Caco-2 (cell line): ENCODE data around the gene ZNF747. TPM values are rescaled to one million over a fixed set of nuclear protein-coding genes. Genes with fewer than 3 reads are reported as not detected.

Experiments
- BruUV-seq: library from RNA; stranded (reverse); fragments of 400-500 nt; replicated peaks from 2 replicates; lab custom pipeline; 2021; lab: Mats Ljungman, UMichigan
- CTCF ChIA-PET: fragments of 300-600 bp; sonication (Branson Sonifier 250); formaldehyde crosslinking; loops from one replicate; lab custom pipeline; 2022; ENCODE audit warnings: antibody characterized with exemption; lab: Charles Lee
- POLR2A ChIA-PET: fragments of 300-600 bp; sonication (Branson Sonifier 250); formaldehyde crosslinking; loops from one replicate; lab custom pipeline; 2022; ENCODE audit warnings: antibody characterized with exemption; lab: Charles Lee
- DNase-seq, 2 experiments: peaks; one replicate each; pipeline versions ENCODE4 v3.0.0 to v3.0.0-alpha.2; 2020 to 2022
- H3K27me3 ChIP-seq: replicated peaks from 2 replicates; pipeline ENCODE4 v1.6.0; 2011; ENCODE audit warnings: low read length; ENCODE audit not compliant: control insufficient read depth, insufficient read depth
- H3K36me3 ChIP-seq: 2 replicates; pipeline ENCODE4 v1.5.1; 2011; ENCODE audit warnings: low read length; ENCODE audit not compliant: control insufficient read depth, insufficient read depth
- H3K4me1 ChIP-seq: fragments of 250-450 bp; sonication (Bioruptor Pico); 2 replicates; pipeline ENCODE4 v1.5.1; 2020; ENCODE audit warnings: mild to moderate bottlenecking
- H3K4me3 ChIP-seq: 2 replicates; pipeline ENCODE4 v1.5.1; 2011; ENCODE audit warnings: low read depth, mild to moderate bottlenecking, control low read depth, low read length
- H3K9me3 ChIP-seq: fragments of 250-450 bp; sonication (Bioruptor Pico); 2 replicates; pipeline ENCODE4 v1.5.1; 2020; ENCODE audit warnings: mild to moderate bottlenecking, moderate library complexity
- H3K27ac Mint-ChIP-seq: one replicate; pipeline ENCODE4 v1.8.0; 2022; ENCODE audit warnings: mixed read lengths; ENCODE audit not compliant: unreplicated experiment
- H3K27me3 Mint-ChIP-seq: one replicate; pipeline ENCODE4 v1.8.0; 2022; ENCODE audit warnings: mixed read lengths; ENCODE audit not compliant: insufficient read depth, unreplicated experiment
- H3K36me3 Mint-ChIP-seq: one replicate; pipeline ENCODE4 v1.8.0; 2022; ENCODE audit warnings: mild to moderate bottlenecking, mixed read lengths; ENCODE audit not compliant: insufficient read depth, unreplicated experiment
- H3K4me1 Mint-ChIP-seq: one replicate; pipeline ENCODE4 v1.8.0; 2022; ENCODE audit warnings: low read depth, mixed read lengths; ENCODE audit not compliant: unreplicated experiment
- H3K4me3 Mint-ChIP-seq: one replicate; pipeline ENCODE4 v1.8.0; 2022; ENCODE audit warnings: mild to moderate bottlenecking, moderate library complexity, mixed read lengths; ENCODE audit not compliant: unreplicated experiment
- H3K9me3 Mint-ChIP-seq: one replicate; pipeline ENCODE4 v1.8.0; 2022; ENCODE audit warnings: mixed read lengths; ENCODE audit not compliant: unreplicated experiment
- intact Hi-C: fragments of 100-400 bp; cut with micrococcal nuclease; formaldehyde crosslinking; loops from one replicate; pipeline ENCODE4 v1.10.0; 2022; ENCODE audit not compliant: unreplicated experiment
- total RNA-seq: library from RNA; stranded (reverse); gene quantifications from 2 replicates; pipeline ENCODE4 v1.2.3, GENCODE V29; 2022
- TF ChIP-seq, protein P1 (sequence below), 2 experiments: fragments of 200-600 bp in 1 of 2; IDR thresholded peaks; 1 replicate in 1 of 2; 2 replicates in 1 of 2; pipeline versions ENCODE4 v1.5.1 to v1.8.0; 2011 to 2022; ENCODE audit warnings: antibody characterized with exemption in 1 of 2, control low read depth in 1 of 2, inconsistent platforms in 1 of 2, low read depth in 1 of 2, low read length in 1 of 2, mild to moderate bottlenecking in 1 of 2, moderate library complexity in 1 of 2; ENCODE audit not compliant: insufficient read depth in 1 of 2, severe bottlenecking in 1 of 2, unreplicated experiment in 1 of 2

The ZNF747 gene
- total RNA-seq, 1 experiment from 2014 or later: 8.1 TPM

DNA sequence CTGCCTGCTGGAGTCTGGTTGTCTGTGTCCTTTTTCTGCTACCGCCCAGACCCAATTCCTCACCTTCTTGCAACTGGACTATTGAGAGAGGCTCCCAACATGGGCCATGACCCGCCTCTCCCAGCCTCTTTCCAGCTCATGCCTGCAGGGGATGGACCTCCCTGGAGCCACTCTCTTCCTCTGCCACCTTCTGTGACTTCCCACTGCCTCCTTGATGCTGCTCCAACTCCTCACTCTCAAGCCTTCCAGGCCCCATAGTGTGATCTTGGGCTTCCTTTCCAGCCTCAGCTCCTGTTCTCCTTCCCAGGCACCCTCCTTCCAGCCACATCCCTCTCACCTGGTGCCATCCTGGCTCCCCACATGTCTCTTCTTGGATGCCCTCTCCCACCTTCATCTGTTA, 19.4 kb downstream of the ZNF747 start:
- Histone ChIP-seq H3K4me3 (no peak overlapping the region), H3K36me3 (no peaks in the 10 kb centered on the region), H3K4me1 (no peaks in the 10 kb centered on the region), H3K9me3 (no peaks in the 10 kb centered on the region), H3K27me3 (no peaks in the 10 kb centered on the region)
- no peaks in the 10 kb centered on the region for H3K9me3 Mint-ChIP-seq
- ChIA-PET CTCF (no interaction called here), POLR2A (no interaction called here)
- DNase-seq: no peak
- TF ChIP-seq, protein P1, sequence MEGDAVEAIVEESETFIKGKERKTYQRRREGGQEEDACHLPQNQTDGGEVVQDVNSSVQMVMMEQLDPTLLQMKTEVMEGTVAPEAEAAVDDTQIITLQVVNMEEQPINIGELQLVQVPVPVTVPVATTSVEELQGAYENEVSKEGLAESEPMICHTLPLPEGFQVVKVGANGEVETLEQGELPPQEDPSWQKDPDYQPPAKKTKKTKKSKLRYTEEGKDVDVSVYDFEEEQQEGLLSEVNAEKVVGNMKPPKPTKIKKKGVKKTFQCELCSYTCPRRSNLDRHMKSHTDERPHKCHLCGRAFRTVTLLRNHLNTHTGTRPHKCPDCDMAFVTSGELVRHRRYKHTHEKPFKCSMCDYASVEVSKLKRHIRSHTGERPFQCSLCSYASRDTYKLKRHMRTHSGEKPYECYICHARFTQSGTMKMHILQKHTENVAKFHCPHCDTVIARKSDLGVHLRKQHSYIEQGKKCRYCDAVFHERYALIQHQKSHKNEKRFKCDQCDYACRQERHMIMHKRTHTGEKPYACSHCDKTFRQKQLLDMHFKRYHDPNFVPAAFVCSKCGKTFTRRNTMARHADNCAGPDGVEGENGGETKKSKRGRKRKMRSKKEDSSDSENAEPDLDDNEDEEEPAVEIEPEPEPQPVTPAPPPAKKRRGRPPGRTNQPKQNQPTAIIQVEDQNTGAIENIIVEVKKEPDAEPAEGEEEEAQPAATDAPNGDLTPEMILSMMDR (IDR thresholded peaks at IDR 0.05; ENCODE audit: insufficient read depth in 1 of 2, low read depth in 1 of 2, low read length in 1 of 2, severe bottlenecking in 1 of 2, unreplicated experiment in 1 of 2): no peak
- no peaks in the 10 kb centered on the region for H3K27me3 Mint-ChIP-seq
- intact Hi-C loops: no loop called here
- no peaks in the 10 kb centered on the region for H3K4me1 Mint-ChIP-seq
- no peaks in the 10 kb centered on the region for H3K36me3 Mint-ChIP-seq
- no TSS peak for BruUV-seq
- H3K27ac Mint-ChIP-seq: no peak overlapping the region
- no peak overlapping the region for H3K4me3 Mint-ChIP-seq

DNA sequence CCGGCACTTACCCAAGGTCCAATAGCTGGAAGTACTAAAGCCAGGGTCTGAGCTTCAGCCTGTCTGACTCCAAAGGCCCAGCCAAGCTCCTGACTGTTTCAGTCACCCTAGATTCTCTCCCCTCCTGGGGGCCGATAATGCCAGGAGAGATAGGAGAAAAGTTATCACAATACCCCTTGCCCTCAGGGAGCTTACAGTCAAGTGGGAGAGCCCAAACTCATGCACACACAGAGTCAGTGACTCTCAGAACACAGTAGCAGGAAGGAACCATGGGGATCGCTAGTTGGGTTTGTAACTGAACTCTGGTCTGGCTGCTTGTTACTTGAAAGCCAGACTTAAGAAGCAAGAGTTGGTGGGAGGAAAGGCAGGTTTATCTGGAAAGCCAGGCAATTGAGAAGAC, 23.1 kb downstream of the ZNF747 start:
- intact Hi-C loops: no loop called here
- Histone ChIP-seq H3K27me3 (no peaks in the 10 kb centered on the region), H3K4me1 (no peaks in the 10 kb centered on the region), H3K36me3 (no peaks in the 10 kb centered on the region), H3K9me3 (no peaks in the 10 kb centered on the region), H3K4me3 (no peak overlapping the region)
- CTCF ChIA-PET: no interaction called here
- Mint-ChIP-seq H3K36me3 (no peaks in the 10 kb centered on the region), H3K4me3 (no peak overlapping the region), H3K9me3 (no peaks in the 10 kb centered on the region), H3K4me1 (no peaks in the 10 kb centered on the region), H3K27ac (no peak overlapping the region), H3K27me3 (no peaks in the 10 kb centered on the region)
- no TSS peak for BruUV-seq
- POLR2A ChIA-PET: interaction anchor here (0.6 kb wide), 1 partner anchor 54 kb away, joined by 3 read pairs; no protein-coding TSS in a partner anchor
- TF ChIP-seq, protein P1 (IDR thresholded peaks at IDR 0.05; ENCODE audit: insufficient read depth in 1 of 2, low read depth in 1 of 2, low read length in 1 of 2, severe bottlenecking in 1 of 2, unreplicated experiment in 1 of 2): no peak
- no peak for DNase-seq

DNA sequence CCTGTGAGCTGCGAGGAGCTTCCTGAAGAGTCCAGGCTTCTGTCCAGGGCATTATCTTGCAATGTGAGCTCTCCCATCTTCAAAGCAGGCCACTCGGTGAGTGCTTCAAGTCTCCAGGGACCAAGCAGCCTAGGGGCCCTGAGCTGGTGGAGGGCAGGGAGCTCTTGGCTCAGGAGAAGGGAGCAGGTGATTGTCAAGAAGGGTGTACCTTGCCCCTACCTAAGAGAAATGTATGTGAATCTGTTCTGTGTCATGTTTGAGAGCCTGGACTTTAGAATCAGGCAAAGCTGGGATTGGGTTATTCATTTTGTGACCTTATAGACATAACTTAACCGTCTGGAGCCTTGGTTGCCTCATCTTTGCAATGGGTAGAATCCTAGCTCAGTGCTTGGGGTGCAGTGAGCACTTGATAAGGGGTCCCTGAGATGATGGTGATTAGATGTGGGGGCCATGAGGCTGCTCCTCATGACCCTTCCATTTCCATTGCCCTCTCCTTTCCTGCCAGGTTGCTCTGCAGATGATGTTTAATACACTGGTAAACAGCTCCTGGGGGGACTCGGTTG, 24.2 kb downstream of the ZNF747 start:
- Histone ChIP-seq H3K27me3 (no peaks in the 10 kb centered on the region), H3K4me1 (no peaks in the 10 kb centered on the region), H3K4me3 (no peak overlapping the region), H3K36me3 (no peaks in the 10 kb centered on the region), H3K9me3 (no peaks in the 10 kb centered on the region)
- ChIA-PET CTCF (no interaction called here), POLR2A (interaction anchor here (0.6 kb wide), 1 partner anchor 181 kb away, joined by 4 read pairs; no protein-coding TSS in a partner anchor)
- H3K4me3 Mint-ChIP-seq: no peak overlapping the region
- H3K27ac Mint-ChIP-seq: no peak overlapping the region
- no TSS peak for BruUV-seq
- no peaks in the 10 kb centered on the region for H3K9me3 Mint-ChIP-seq
- no peaks in the 10 kb centered on the region for H3K36me3 Mint-ChIP-seq
- no peaks in the 10 kb centered on the region for H3K27me3 Mint-ChIP-seq
- H3K4me1 Mint-ChIP-seq: no peaks in the 10 kb centered on the region
- DNase-seq: no peak
- TF ChIP-seq, protein P1 (IDR thresholded peaks at IDR 0.05; ENCODE audit: insufficient read depth in 1 of 2, low read depth in 1 of 2, low read length in 1 of 2, severe bottlenecking in 1 of 2, unreplicated experiment in 1 of 2): no peak
- intact Hi-C loops: no loop called here
